Measurements from ENCODE around the gene GHR. TPM values are rescaled to one million over a fixed set of nuclear protein-coding genes. Genes with fewer than 3 reads are reported as not detected.

Gene GHR
- total and polyA plus RNA-seq, 2 of the 8 experiments (the other 6 are each of a cell fraction or from before 2014, with no cell fraction given) = 0.15 to 0.19 TPM

- Histone ChIP-seq H3K23me2 (ENCODE audit: low read depth, low read length) (no peaks in the 10 kb centered on the region; the same call in 1 of the 2 replicates), H3K27ac (ENCODE audit: low read depth, low read length) (no peak overlapping the region), H4K5ac (ENCODE audit: insufficient read length, low read depth, low read length) (no peak overlapping the region), H3K79me1 (ENCODE audit: low read depth, low read length) (no peaks in the 10 kb centered on the region), H3K27me3 (replicated peaks in 1 of 4; ENCODE audit: control insufficient read depth in 3 of 4, extremely low read depth in 1 of 4, insufficient read depth in 3 of 4, low read length in 3 of 4) (no peaks in the 10 kb centered on the region), H3K4ac (replicated peaks; ENCODE audit: insufficient read length, low read depth, low read length) (no peak overlapping the region), H3K4me3 (ENCODE audit: extremely low read depth in 1 of 4, insufficient read depth in 2 of 4, low read depth in 3 of 4, low read length in 4 of 4) (no peak overlapping the region), H2BK15ac (ENCODE audit: low read length) (no peak overlapping the region), H3K79me2 (ENCODE audit: control insufficient read depth in 1 of 2, insufficient read depth in 2 of 2, low read length in 2 of 2) (no peaks in the 10 kb centered on the region), H3K23ac (ENCODE audit: insufficient read length) (no peak overlapping the region), H4K91ac (replicated peaks; ENCODE audit: insufficient read length, low read length) (no peak overlapping the region), H3K4me1 (replicated peaks in 1 of 4; ENCODE audit: control insufficient read depth in 3 of 4, insufficient read depth in 4 of 4, low read length in 3 of 4) (no peaks in the 10 kb centered on the region), H2AFZ (ENCODE audit: low read length) (0 out of 2 replicates have a peak overlapping the region, but pooled peaks have one; percentile 26), H3K36me3 (ENCODE audit: control insufficient read depth in 2 of 4, insufficient read depth in 4 of 4, low read length in 3 of 4) (no peaks in the 10 kb centered on the region), H3K56ac (replicated peaks; ENCODE audit: insufficient read length, low read depth, low read length) (no peak overlapping the region), H2AK5ac (ENCODE audit: low read depth, low read length) (no peak overlapping the region), H3K14ac (ENCODE audit: insufficient read length) (no peak overlapping the region), H3K18ac (ENCODE audit: extremely low read depth, low read length) (no peak overlapping the region), H4K20me1 (replicated peaks in 1 of 2; ENCODE audit: control insufficient read depth in 1 of 2, insufficient read depth in 2 of 2, low read length in 2 of 2) (no peaks in the 10 kb centered on the region), H2BK20ac (ENCODE audit: low read length) (no peak overlapping the region), H3K9me3 (ENCODE audit: insufficient read depth in 2 of 2, low read depth in 1 of 2, low read length in 1 of 2) (0 out of 4 replicates have a peak, but pooled peaks cover 2 to 4% of the 10 kb centered on the region in 2 experiments), H2BK120ac (replicated peaks; ENCODE audit: low read depth, low read length) (no peak overlapping the region), H3K4me2 (ENCODE audit: insufficient read depth in 1 of 2, low read depth in 2 of 2, low read length in 2 of 2) (no peak overlapping the region), H4K8ac (ENCODE audit: extremely low read depth, insufficient read depth, low read length) (no peak overlapping the region), H2BK12ac (ENCODE audit: low read depth, low read length) (no peak overlapping the region), H2BK5ac (ENCODE audit: low read depth, low read length) (no peak overlapping the region), H3K9ac (replicated peaks in 1 of 4; ENCODE audit: extremely low read depth in 1 of 4, low read depth in 3 of 4, low read length in 3 of 4) (no peak overlapping the region)
- POLR2A ChIA-PET (ENCODE audit: partially characterized antibody) = interaction anchor here (0.5 to 0.6 kb wide), 2 partner anchors 146 to 1941 kb away, joined by 4 to 5 read pairs; no protein-coding TSS in a partner anchor
- FAIRE-seq (peak; percentile 84), DNase-seq (ENCODE audit: low read depth in 1 of 2, low spot score in 2 of 2) (peak; percentile 25 to 83)
- 22% methylated on average over 4 of the region's 4 CpGs; no CpG with 5 or more reads in 1 of the 2 experiments for WGBS, 2 experiments (ENCODE audit: extremely low coverage in 1 of 2, insufficient coverage in 1 of 2, insufficient read length in 1 of 2, insufficient replicate concordance in 2 of 2, low coverage in 1 of 2, low lambda C conversion rate in 2 of 2, missing lambda C conversion rate in 1 of 2)
- CTCF ChIA-PET (ENCODE audit: partially characterized antibody) = interaction anchor here (0.6 to 2.2 kb wide), 45 partner anchors 10 to 990 kb away, joined by 3 to 15 read pairs (median 4); partner anchors contain the start of genes CCDC152 and GHR
- TF ChIP-seq TEAD4 (IDR thresholded peaks at IDR 0.05; ENCODE audit: low read depth, low read length) = peak; percentile 56; the same call in 1 of the 2 replicates
- no peak for TF ChIP-seq ASH2L (IDR thresholded peaks at IDR 0.05; ENCODE audit: low read length)
- no peak for TF ChIP-seq CHD1 (IDR thresholded peaks at IDR 0.05; ENCODE audit: low read depth, low read length)
- TF ChIP-seq RAD21 (IDR thresholded peaks at IDR 0.05 in 1 of 2, conservative IDR thresholded peaks at IDR 0.05 in 1 of 2; ENCODE audit: low read depth in 2 of 2, low read length in 2 of 2) = peak; percentile 64 to 74
- no peak for TF ChIP-seq MAFK (IDR thresholded peaks at IDR 0.05; ENCODE audit: low read depth, low read length)
- peak; percentile 40 to 79 (median 67) for TF ChIP-seq CTCF (IDR thresholded peaks at IDR 0.05; ENCODE audit: control extremely low read depth in 1 of 3, insufficient read depth in 1 of 3, low read depth in 1 of 3, low read length in 3 of 3)
- TF ChIP-seq SAP30 (IDR thresholded peaks at IDR 0.05; ENCODE audit: insufficient read depth, insufficient replicate concordance, low read length) = no peak
Observed at GRCh38 chr5:42745426-42745825, 322.2 kb downstream of the GHR start.

Measured in H1 (cell line).